ENCODE results near the gene OTOP2.
"Not testable (repeated sequence)": the region's sequence is repeated elsewhere in the genome, so short reads cannot be mapped to it uniquely, and the experiment has no call there.

OTOP2 gene

DNA sequence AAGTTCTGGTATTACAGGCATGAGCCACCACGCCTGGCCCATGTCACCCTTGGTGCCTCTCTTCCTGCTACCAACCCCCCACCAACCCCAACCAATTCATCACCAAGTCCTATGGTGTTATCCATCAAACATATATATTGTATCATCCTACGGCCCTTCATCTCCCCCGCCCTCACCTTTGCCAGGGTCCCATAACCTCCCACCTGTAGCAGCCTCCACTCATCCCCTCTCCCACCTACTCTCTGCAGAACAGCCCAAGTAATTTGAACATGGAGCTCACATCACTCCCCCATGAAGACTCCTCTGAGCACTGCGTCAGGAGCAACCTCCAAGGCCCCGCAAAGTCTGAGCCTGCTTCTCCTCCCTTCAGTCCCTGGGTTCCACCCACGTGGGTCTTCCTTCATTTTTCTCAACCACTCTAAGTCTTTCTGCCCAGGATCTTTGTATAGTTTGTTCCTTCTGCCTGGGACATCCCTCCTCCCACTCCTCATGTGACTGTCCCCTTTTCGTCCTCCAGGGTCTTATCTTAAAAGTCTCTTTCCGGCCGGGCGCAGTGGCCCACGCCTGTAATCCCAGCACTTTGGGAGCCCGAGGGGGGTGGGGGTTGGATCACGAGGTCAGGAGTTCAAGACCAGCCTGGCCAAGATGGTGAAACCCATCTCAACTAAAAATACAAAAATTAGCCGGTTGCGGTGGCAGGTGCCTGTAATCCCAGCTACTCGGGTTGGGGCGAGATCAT is 55.5 kb downstream of the OTOP2 start:
- Histone ChIP-seq H3K9ac (ENCODE audit: low read length) (no peak overlapping the region), H3K27me3 (ENCODE audit: insufficient read depth, low read length) (peaks cover 8% of the 10 kb centered on the region; the same call in 1 of the 2 replicates), H4K20me1 (ENCODE audit: insufficient read depth, low read length) (no peaks in the 10 kb centered on the region), H3K9me3 (ENCODE audit: low read length) (no peaks in the 10 kb centered on the region), H3K4me1 (ENCODE audit: insufficient read depth, low read length, severe bottlenecking) (peaks cover 15% of the 10 kb centered on the region), H3K4me2 (ENCODE audit: low read length) (no peak overlapping the region), H3K4me3 (ENCODE audit: low read depth, low read length, poor library complexity, severe bottlenecking) (no peak overlapping the region), H2AFZ (ENCODE audit: low read length) (no peak overlapping the region), H3F3A (ENCODE audit: insufficient read depth, low read length) (no peaks in the 10 kb centered on the region; the same call in 1 of the 2 replicates), H3K79me2 (ENCODE audit: insufficient read depth, low read length) (no peaks in the 10 kb centered on the region), H3K9me2 (ENCODE audit: low read depth, low read length) (no peaks in the 10 kb centered on the region), H3K36me3 (ENCODE audit: insufficient read depth, low read length) (no peaks in the 10 kb centered on the region), H3K27ac (ENCODE audit: low read depth, low read length, poor library complexity, severe bottlenecking) (no peak overlapping the region)
- TF ChIP-seq, protein P1, sequence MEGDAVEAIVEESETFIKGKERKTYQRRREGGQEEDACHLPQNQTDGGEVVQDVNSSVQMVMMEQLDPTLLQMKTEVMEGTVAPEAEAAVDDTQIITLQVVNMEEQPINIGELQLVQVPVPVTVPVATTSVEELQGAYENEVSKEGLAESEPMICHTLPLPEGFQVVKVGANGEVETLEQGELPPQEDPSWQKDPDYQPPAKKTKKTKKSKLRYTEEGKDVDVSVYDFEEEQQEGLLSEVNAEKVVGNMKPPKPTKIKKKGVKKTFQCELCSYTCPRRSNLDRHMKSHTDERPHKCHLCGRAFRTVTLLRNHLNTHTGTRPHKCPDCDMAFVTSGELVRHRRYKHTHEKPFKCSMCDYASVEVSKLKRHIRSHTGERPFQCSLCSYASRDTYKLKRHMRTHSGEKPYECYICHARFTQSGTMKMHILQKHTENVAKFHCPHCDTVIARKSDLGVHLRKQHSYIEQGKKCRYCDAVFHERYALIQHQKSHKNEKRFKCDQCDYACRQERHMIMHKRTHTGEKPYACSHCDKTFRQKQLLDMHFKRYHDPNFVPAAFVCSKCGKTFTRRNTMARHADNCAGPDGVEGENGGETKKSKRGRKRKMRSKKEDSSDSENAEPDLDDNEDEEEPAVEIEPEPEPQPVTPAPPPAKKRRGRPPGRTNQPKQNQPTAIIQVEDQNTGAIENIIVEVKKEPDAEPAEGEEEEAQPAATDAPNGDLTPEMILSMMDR (IDR thresholded peaks at IDR 0.05; ENCODE audit: low read length): no peak
- no peak for TF ChIP-seq EZH2 (IDR thresholded peaks at IDR 0.05; ENCODE audit: borderline replicate concordance, low read length)

DNA sequence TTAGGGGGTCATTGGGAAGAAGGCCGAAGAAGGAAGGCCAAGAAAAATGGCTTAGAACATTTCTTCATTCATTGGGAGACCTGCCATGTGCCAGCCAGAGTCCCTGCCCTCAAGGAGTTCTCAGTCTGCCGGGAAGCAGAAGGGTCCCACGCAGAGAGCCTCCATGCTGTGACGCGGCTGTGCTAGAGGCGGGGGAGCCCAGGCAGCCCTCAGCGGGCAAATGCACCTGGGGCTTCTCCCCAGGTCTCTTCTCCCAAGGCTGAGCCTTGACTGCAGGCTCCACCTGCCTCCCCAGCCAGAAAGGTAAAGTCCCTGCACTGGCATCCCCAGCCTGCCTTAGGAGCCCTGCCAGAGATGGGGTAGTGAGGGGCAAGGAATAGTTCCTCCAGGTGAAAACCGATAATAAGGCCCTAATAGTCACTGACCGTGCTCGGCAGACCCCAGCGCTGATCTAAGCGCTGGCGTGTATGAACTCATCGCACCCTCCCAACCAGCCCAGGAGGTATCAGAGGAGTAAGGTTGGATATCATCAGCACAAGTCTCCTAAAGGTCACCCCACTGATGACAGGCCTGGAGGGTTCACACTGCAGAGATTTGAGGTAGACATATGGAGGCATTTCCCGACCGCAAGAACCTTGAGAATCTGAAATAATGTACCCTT is 57.4 kb downstream of the OTOP2 start:
- Histone ChIP-seq H3K9me2 (ENCODE audit: low read depth, low read length) (no peaks in the 10 kb centered on the region), H3K79me2 (ENCODE audit: insufficient read depth, low read length) (no peaks in the 10 kb centered on the region), H3K9me3 (ENCODE audit: low read length) (no peaks in the 10 kb centered on the region), H3K27ac (ENCODE audit: low read depth, low read length, poor library complexity, severe bottlenecking) (no peak overlapping the region), H3K9ac (ENCODE audit: low read length) (peak overlapping the region; percentile 78), H3F3A (ENCODE audit: insufficient read depth, low read length) (peaks cover 1% of the 10 kb centered on the region; the same call in 1 of the 2 replicates), H3K4me1 (ENCODE audit: insufficient read depth, low read length, severe bottlenecking) (peaks cover 15% of the 10 kb centered on the region), H3K4me3 (ENCODE audit: low read depth, low read length, poor library complexity, severe bottlenecking) (peak overlapping the region; percentile 75), H3K27me3 (ENCODE audit: insufficient read depth, low read length) (peaks cover 8% of the 10 kb centered on the region; the same call in 1 of the 2 replicates), H3K4me2 (ENCODE audit: low read length) (peak overlapping the region; percentile 80), H2AFZ (ENCODE audit: low read length) (no peak overlapping the region), H4K20me1 (ENCODE audit: insufficient read depth, low read length) (no peaks in the 10 kb centered on the region), H3K36me3 (ENCODE audit: insufficient read depth, low read length) (no peaks in the 10 kb centered on the region)
- no peak for TF ChIP-seq EZH2 (IDR thresholded peaks at IDR 0.05; ENCODE audit: borderline replicate concordance, low read length)
- TF ChIP-seq, protein P1 (IDR thresholded peaks at IDR 0.05; ENCODE audit: low read length): no peak

DNA sequence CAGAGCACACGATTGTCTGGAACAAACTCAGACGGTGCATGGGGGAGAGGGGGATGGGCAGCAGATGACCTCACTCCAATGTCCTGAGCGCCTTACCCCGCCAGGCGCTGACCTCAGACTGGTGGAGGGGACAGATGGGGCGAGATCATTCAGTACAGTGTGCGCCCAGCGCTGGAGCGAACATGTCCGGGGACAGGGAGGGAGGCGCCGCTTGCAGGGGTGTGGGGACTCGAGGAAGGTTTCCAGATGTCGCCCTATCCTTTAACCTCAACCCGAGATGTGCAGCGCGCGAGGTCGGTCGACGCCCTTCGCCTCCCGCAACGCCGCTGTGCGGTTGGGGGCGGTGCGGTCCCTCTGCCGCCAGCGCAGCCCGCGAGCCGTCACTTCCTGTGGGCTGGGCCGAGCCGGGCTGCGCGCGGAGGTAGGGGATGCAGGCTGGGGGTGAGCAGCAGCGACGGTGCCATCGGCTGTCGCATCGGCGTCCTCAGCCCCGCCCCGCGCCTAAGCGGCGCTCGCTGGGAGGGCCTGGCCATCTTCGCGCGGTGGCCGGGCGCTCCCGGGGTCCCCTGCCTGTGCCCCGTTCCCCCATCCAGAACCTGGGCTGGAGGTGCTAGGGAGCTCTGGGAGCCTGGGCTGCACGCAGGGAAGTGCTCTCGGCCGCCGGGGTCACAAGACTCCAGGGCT is 58.0 kb downstream of the OTOP2 start:
- Histone ChIP-seq H3K27me3 (ENCODE audit: insufficient read depth, low read length) (peaks cover 8% of the 10 kb centered on the region; the same call in 1 of the 2 replicates), H3F3A (ENCODE audit: insufficient read depth, low read length) (peaks cover 5% of the 10 kb centered on the region; the same call in 1 of the 2 replicates)
- TF ChIP-seq, protein P1 (IDR thresholded peaks at IDR 0.05; ENCODE audit: low read length): no peak
- no peak for TF ChIP-seq EZH2 (IDR thresholded peaks at IDR 0.05; ENCODE audit: borderline replicate concordance, low read length)

DNA sequence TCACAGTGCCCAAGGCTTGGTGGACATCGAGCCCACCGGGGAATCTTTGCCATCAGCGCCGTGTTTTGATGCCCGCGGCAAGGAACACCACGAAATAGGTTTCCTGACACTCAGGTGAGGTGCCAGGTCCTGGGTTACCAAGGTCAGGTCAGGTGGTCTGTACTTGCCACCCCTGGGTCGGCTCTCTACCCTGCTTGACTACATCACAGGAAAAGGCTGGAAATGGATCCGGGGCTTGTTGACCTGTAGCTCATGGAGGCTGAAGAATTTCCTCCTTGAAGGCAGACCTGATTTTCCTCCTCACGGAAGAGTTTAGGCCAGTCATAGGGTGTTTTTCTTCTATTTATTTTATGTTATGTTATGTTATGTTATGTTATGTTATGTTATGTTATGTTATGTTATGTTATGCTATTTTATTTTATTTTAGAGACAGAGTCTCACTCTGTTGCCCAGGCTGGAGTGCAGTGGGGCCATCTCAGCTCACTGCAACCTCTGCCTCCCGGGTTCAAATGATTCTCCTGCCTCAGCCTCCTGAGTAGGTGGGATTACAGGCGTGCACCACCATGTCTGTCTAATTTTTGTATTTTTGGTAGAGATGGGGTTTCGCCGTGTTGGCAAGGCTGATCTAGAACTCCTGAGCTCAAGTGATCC is 58.7 kb downstream of the OTOP2 start:
- Histone ChIP-seq H3K4me3 (ENCODE audit: low read depth, low read length, poor library complexity, severe bottlenecking) (peak overlapping the region; percentile 75), H3K4me2 (ENCODE audit: low read length) (peak overlapping the region; percentile 80), H3K9ac (ENCODE audit: low read length) (peak overlapping the region; percentile 78), H3K4me1 (ENCODE audit: insufficient read depth, low read length, severe bottlenecking) (peaks cover 18% of the 10 kb centered on the region), H2AFZ (ENCODE audit: low read length) (0 out of 2 replicates have a peak overlapping the region, but pooled peaks have one; percentile 67)
- H3K9me3 ChIP-seq (ENCODE audit: low read length); H3K79me2 ChIP-seq (ENCODE audit: insufficient read depth, low read length); H3K36me3 ChIP-seq (ENCODE audit: insufficient read depth, low read length); H3F3A ChIP-seq (ENCODE audit: insufficient read depth, low read length); H4K20me1 ChIP-seq (ENCODE audit: insufficient read depth, low read length); H3K27ac ChIP-seq (ENCODE audit: low read depth, low read length, poor library complexity, severe bottlenecking); H3K9me2 ChIP-seq (ENCODE audit: low read depth, low read length); H3K27me3 ChIP-seq (ENCODE audit: insufficient read depth, low read length): not testable (repeated sequence)

More for the DNA sequence above, 58.0 kb downstream of the OTOP2 start:
- H3K4me3 ChIP-seq (ENCODE audit: low read depth, low read length, poor library complexity, severe bottlenecking): peak overlapping the region; percentile 75
- no peaks in the 10 kb centered on the region for H3K9me2 ChIP-seq (ENCODE audit: low read depth, low read length)
- no peak overlapping the region for H3K27ac ChIP-seq (ENCODE audit: low read depth, low read length, poor library complexity, severe bottlenecking)
- H2AFZ ChIP-seq (ENCODE audit: low read length): 0 out of 2 replicates have a peak overlapping the region, but pooled peaks have one; percentile 67
- no peaks in the 10 kb centered on the region for H3K36me3 ChIP-seq (ENCODE audit: insufficient read depth, low read length)
- H3K4me1 ChIP-seq (ENCODE audit: insufficient read depth, low read length, severe bottlenecking): peaks cover 16% of the 10 kb centered on the region
- peak overlapping the region; percentile 78 for H3K9ac ChIP-seq (ENCODE audit: low read length)
- H3K4me2 ChIP-seq (ENCODE audit: low read length): peak overlapping the region; percentile 80
- no peaks in the 10 kb centered on the region for H3K79me2 ChIP-seq (ENCODE audit: insufficient read depth, low read length)
- H4K20me1 ChIP-seq (ENCODE audit: insufficient read depth, low read length): no peaks in the 10 kb centered on the region
- no peaks in the 10 kb centered on the region for H3K9me3 ChIP-seq (ENCODE audit: low read length)
